Measurements from ENCODE around the gene RPL23. TPM values are rescaled to one million over a fixed set of nuclear protein-coding genes. Genes with fewer than 3 reads are reported as not detected.

RPL23 gene
- total and polyA plus RNA-seq, 9 of the 15 experiments (the other 6 are each of a cell fraction or from before 2014, with no cell fraction given) = 1,745 to 3,667 (median 3,096) TPM

DNA sequence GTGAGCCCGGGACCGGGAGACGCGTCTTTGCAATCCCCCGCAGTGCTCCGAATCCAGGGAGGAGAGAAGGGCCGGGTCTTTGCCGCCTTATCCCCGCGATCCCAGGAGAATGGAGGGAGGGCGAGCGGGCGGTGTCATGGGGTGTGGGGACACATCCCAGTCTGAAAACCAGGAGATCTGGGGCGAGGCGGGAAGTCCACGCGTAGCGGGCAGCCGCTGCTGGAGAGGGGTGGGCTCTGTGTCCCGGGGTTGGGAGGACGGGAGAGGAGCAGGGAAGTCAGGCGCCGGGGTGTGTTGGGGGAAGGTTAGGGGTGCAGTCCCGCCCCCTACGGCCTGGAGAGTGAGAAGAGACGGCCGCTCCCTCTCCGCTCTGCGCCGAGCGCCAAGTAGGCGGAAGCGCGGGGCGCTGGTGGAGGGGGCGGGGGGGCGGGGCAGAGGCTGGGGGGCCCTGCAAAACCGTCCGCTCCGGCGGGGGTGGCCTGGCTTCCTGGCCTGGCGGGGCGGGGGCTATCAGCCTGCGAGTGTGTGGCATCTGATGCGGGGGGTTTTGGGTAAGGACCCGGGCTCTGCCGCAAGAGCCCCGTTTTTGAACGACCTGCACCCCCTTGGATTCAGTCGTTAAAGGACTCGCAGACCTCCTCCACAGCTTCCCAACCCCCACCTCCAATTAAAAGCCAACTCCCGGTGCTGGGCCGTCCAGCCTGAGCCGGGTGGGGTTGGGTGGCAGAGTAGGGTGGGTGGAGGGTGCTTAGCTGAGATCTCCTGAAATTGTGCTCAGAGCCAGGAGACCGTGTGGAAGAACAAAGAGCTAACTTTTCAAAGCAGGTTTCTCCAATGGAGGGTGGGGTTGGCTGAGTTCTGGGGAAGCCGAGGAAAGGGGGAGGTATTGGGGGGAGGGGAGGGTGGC is 17.0 kb upstream of the RPL23 start (continued):
- TF ChIP-seq ZNF780A (CRISPR knock-in tag; IDR thresholded peaks at IDR 0.05) (no peak), ZBTB7A (IDR thresholded peaks at IDR 0.05; ENCODE audit: borderline replicate concordance, control insufficient read depth, low read depth, low read length) (peak; percentile 76; the same call in 1 of the 2 replicates), RUNX1 (IDR thresholded peaks at IDR 0.05; ENCODE audit: low read depth) (no peak), SMAD1 (IDR thresholded peaks at IDR 0.05; ENCODE audit: low read depth, low read length, partially characterized antibody) (no peak), HSF4 (CRISPR knock-in tag; IDR thresholded peaks at IDR 0.05; ENCODE audit: borderline replicate concordance) (no peak), RFX1 (IDR thresholded peaks at IDR 0.05) (no peak), HMGN3 (IDR thresholded peaks at IDR 0.05; ENCODE audit: borderline replicate concordance, extremely low read depth, insufficient read length, low read depth, low read length) (no peak), TBL1XR1 (IDR thresholded peaks at IDR 0.05; ENCODE audit: low read length in 2 of 2) (no peak), ZNF24 (IDR thresholded peaks at IDR 0.05) (no peak), RAD51 (IDR thresholded peaks at IDR 0.05; ENCODE audit: borderline replicate concordance, low read depth) (no peak), E2F3 (CRISPR knock-in tag; IDR thresholded peaks at IDR 0.05) (no peak), KHSRP (IDR thresholded peaks at IDR 0.05) (no peak), TFAM (CRISPR knock-in tag; conservative IDR thresholded peaks at IDR 0.05) (no peak), ZNF766 (CRISPR knock-in tag; conservative IDR thresholded peaks at IDR 0.05) (no peak), ZFP36 (IDR thresholded peaks at IDR 0.05; ENCODE audit: low read depth, low read length, partially characterized antibody) (no peak)
- TF ChIP-seq, protein P1, sequence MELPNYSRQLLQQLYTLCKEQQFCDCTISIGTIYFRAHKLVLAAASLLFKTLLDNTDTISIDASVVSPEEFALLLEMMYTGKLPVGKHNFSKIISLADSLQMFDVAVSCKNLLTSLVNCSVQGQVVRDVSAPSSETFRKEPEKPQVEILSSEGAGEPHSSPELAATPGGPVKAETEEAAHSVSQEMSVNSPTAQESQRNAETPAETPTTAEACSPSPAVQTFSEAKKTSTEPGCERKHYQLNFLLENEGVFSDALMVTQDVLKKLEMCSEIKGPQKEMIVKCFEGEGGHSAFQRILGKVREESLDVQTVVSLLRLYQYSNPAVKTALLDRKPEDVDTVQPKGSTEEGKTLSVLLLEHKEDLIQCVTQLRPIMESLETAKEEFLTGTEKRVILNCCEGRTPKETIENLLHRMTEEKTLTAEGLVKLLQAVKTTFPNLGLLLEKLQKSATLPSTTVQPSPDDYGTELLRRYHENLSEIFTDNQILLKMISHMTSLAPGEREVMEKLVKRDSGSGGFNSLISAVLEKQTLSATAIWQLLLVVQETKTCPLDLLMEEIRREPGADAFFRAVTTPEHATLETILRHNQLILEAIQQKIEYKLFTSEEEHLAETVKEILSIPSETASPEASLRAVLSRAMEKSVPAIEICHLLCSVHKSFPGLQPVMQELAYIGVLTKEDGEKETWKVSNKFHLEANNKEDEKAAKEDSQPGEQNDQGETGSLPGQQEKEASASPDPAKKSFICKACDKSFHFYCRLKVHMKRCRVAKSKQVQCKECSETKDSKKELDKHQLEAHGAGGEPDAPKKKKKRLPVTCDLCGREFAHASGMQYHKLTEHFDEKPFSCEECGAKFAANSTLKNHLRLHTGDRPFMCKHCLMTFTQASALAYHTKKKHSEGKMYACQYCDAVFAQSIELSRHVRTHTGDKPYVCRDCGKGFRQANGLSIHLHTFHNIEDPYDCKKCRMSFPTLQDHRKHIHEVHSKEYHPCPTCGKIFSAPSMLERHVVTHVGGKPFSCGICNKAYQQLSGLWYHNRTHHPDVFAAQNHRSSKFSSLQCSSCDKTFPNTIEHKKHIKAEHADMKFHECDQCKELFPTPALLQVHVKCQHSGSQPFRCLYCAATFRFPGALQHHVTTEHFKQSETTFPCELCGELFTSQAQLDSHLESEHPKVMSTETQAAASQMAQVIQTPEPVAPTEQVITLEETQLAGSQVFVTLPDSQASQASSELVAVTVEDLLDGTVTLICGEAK (IDR thresholded peaks at IDR 0.05) = 0 out of 2 replicates have a peak, but pooled peaks have one; percentile 8
- TF ChIP-seq, protein P1 (CRISPR knock-in tag; IDR thresholded peaks at IDR 0.05) = no peak
- TF ChIP-seq, protein P2, sequence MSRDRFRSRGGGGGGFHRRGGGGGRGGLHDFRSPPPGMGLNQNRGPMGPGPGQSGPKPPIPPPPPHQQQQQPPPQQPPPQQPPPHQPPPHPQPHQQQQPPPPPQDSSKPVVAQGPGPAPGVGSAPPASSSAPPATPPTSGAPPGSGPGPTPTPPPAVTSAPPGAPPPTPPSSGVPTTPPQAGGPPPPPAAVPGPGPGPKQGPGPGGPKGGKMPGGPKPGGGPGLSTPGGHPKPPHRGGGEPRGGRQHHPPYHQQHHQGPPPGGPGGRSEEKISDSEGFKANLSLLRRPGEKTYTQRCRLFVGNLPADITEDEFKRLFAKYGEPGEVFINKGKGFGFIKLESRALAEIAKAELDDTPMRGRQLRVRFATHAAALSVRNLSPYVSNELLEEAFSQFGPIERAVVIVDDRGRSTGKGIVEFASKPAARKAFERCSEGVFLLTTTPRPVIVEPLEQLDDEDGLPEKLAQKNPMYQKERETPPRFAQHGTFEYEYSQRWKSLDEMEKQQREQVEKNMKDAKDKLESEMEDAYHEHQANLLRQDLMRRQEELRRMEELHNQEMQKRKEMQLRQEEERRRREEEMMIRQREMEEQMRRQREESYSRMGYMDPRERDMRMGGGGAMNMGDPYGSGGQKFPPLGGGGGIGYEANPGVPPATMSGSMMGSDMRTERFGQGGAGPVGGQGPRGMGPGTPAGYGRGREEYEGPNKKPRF (IDR thresholded peaks at IDR 0.05; ENCODE audit: low read depth, low read length) = no peak
